CD4-positive, alpha-beta T cell (primary cell): Measurements from ENCODE around the gene SLC6A15. TPM values are rescaled to one million over a fixed set of nuclear protein-coding genes. Genes with fewer than 3 reads are reported as not detected.

Source experiments
- ATAC-seq: fragments of 200-7000 bp; cut with Tn5 transposase; one replicate; pipeline ENCODE4 v1.10.0; 2022; ENCODE audit warnings: mild to moderate bottlenecking; ENCODE audit not compliant: poor library complexity
- CTCF ChIA-PET: fragments of 350-600 bp; sonication (Branson Sonifier 250); formaldehyde crosslinking; loops from one replicate; lab custom pipeline; 2021; ENCODE audit warnings: antibody characterized with exemption, inconsistent platforms; lab: Charles Lee
- POLR2A ChIA-PET: fragments of 350-600 bp; sonication (Branson Sonifier 250); formaldehyde crosslinking; loops from one replicate; lab custom pipeline; 2021; ENCODE audit warnings: antibody characterized with exemption, inconsistent platforms; lab: Charles Lee
- DNase-seq, 14 experiments: peaks; one replicate each; pipeline ENCODE4 v3.0.0-alpha.2; 2013 to 2020; ENCODE audit warnings: mixed read lengths in 2 of 14
- H3K27ac ChIP-seq, 2 donors: one replicate each; pipeline versions ENCODE4 v1.5.1 to v1.7.0; 2013; ENCODE audit warnings: low read length in 2 of 2, low read depth in 1 of 2, mild to moderate bottlenecking in 1 of 2
- H3K27me3 ChIP-seq, 2 experiments: 1 replicate in 1 of 2; 2 replicates in 1 of 2; pipeline versions ENCODE4 v1.6.1 to v1.7.0; 2013; ENCODE audit warnings: low read length in 2 of 2, control low read depth in 1 of 2, mild to moderate bottlenecking in 1 of 2, moderate library complexity in 1 of 2; ENCODE audit not compliant: insufficient read depth in 2 of 2, control insufficient read depth in 1 of 2
- H3K36me3 ChIP-seq: one replicate; pipeline ENCODE4 v1.6.1; 2013; ENCODE audit warnings: low read length, control low read depth; ENCODE audit not compliant: insufficient read depth
- H3K4me1 ChIP-seq: one replicate; pipeline ENCODE4 v1.6.1; 2013; ENCODE audit warnings: low read length, control low read depth; ENCODE audit not compliant: insufficient read depth
- H3K4me3 ChIP-seq: one replicate; pipeline ENCODE4 v1.5.1; 2013; ENCODE audit warnings: mild to moderate bottlenecking, low read length, moderate library complexity
- H3K9me3 ChIP-seq, 2 experiments: 1 replicate in 1 of 2; 2 replicates in 1 of 2; pipeline versions ENCODE4 v1.6.1 to v1.7.0; 2013; ENCODE audit warnings: low read length in 2 of 2, mild to moderate bottlenecking in 2 of 2, control low read depth in 1 of 2, moderate library complexity in 1 of 2; ENCODE audit not compliant: control insufficient read depth in 1 of 2, insufficient read depth in 1 of 2
- H3K27ac Mint-ChIP-seq: one replicate; pipeline ENCODE4 v1.8.0; 2020; ENCODE audit warnings: mixed read lengths
- H3K27me3 Mint-ChIP-seq: one replicate; pipeline ENCODE4 v1.8.0; 2021; ENCODE audit warnings: mixed read lengths
- H3K36me3 Mint-ChIP-seq: one replicate; pipeline ENCODE4 v1.8.0; 2021; ENCODE audit warnings: low read depth, mixed read lengths
- H3K4me1 Mint-ChIP-seq: one replicate; pipeline ENCODE4 v1.8.0; 2021; ENCODE audit warnings: low read depth, mixed read lengths
- H3K4me3 Mint-ChIP-seq: one replicate; pipeline ENCODE4 v1.8.0; 2020; ENCODE audit warnings: mild to moderate bottlenecking, mixed read lengths
- H3K9me3 Mint-ChIP-seq: one replicate; pipeline ENCODE4 v1.8.0; 2020; ENCODE audit warnings: mixed read lengths
- intact Hi-C, 2 experiments: fragments of 100-400 bp; cut with DNase I in 1 of 2; cut with micrococcal nuclease in 1 of 2; formaldehyde crosslinking; loops; one replicate each; pipeline versions ENCODE4 v1.15.1 to v1.9.0; 2023 to 2025; cut with DNase I, micrococcal nuclease
- total RNA-seq, 174 experiments: library from RNA in 2 of 174; stranded (reverse) in 2 of 174; gene quantifications; one replicate each; pipeline ENCODE4 v1.2.3 and lab custom pipeline; 2021 to 2026
- TF ChIP-seq, protein P1 (sequence below): fragments of 200-600 bp; IDR thresholded peaks from one replicate; pipeline ENCODE4 v1.8.0; 2022; ENCODE audit warnings: antibody characterized with exemption, mild to moderate bottlenecking

The SLC6A15 gene
- total RNA-seq, 2 experiments from 2014 or later, result not detected

DNA sequence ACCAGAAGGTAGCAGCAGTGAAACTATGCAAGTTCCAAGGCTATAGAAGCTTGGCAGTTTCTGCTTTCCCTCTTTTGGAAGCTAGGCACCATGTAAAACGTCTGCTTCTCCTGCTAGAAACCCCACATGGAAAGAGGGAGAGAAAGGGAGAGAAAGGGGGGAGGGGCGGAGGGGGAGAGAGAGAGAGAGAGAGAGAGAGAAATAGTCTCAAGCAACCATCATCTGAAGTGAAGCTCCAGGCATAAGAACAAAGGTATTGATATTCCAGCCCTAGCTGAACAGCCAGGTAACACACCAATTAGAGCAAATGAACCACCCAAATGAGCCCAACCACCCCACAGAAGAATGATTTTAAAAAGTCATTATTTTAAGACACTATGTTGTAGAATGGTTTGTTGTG lies 8.5 kb downstream of the SLC6A15 start:
- intact Hi-C loops, result no loop called here
- Histone ChIP-seq H3K36me3 (no peaks in the 10 kb centered on the region), H3K27me3 (no peaks in the 10 kb centered on the region), H3K27ac (no peak overlapping the region), H3K9me3 (no peaks in the 10 kb centered on the region), H3K4me3 (no peak overlapping the region), H3K4me1 (no peaks in the 10 kb centered on the region)
- Mint-ChIP-seq H3K36me3 (no peaks in the 10 kb centered on the region), H3K9me3 (no peaks in the 10 kb centered on the region), H3K4me1 (no peaks in the 10 kb centered on the region), H3K27ac (no peak overlapping the region), H3K27me3 (peaks cover 11% of the 10 kb centered on the region), H3K4me3 (no peak overlapping the region)
- ChIA-PET POLR2A (no interaction called here), CTCF (no interaction called here)
- DNase-seq (no peak), ATAC-seq (no peak)
- TF ChIP-seq, protein P1, sequence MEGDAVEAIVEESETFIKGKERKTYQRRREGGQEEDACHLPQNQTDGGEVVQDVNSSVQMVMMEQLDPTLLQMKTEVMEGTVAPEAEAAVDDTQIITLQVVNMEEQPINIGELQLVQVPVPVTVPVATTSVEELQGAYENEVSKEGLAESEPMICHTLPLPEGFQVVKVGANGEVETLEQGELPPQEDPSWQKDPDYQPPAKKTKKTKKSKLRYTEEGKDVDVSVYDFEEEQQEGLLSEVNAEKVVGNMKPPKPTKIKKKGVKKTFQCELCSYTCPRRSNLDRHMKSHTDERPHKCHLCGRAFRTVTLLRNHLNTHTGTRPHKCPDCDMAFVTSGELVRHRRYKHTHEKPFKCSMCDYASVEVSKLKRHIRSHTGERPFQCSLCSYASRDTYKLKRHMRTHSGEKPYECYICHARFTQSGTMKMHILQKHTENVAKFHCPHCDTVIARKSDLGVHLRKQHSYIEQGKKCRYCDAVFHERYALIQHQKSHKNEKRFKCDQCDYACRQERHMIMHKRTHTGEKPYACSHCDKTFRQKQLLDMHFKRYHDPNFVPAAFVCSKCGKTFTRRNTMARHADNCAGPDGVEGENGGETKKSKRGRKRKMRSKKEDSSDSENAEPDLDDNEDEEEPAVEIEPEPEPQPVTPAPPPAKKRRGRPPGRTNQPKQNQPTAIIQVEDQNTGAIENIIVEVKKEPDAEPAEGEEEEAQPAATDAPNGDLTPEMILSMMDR, result no peak

DNA sequence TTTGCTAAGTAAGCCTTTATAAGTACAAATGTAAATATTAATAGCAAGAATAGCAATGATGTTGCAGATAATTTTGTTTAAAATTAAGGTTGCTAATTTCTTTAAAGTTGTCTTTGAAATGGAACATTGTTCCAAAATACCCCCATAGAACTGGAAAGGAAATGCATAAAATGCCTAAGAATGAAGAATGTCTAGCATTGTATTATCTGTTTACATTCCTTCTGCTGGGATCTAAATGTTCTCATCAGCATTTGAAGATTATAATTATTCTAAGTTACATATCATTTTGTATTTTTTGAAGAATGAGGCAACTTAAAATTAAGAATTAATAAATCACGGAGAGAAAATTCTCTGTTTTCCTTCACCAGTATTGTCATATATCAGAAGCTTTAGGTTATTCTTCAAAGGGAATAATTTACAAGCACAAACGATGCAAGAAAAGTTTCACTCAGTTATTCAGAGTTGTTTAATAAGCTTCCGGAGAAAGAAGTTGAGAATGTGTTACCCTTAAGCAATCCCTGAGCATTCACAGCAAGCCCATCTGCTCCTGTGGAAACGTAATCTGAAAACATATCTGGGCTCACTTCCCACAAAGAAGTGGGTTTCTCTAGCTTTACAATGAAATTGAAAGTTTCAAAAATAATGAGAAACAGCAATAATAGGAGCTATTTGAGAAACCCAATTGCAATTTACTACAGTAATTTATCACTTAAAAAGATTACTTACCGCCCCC lies 21.3 kb downstream of the SLC6A15 start:
- Mint-ChIP-seq H3K4me3 (no peak overlapping the region), H3K4me1 (no peaks in the 10 kb centered on the region), H3K27me3 (no peaks in the 10 kb centered on the region), H3K27ac (no peak overlapping the region), H3K36me3 (no peaks in the 10 kb centered on the region), H3K9me3 (peaks cover 2% of the 10 kb centered on the region)
- TF ChIP-seq, protein P1, result no peak
- intact Hi-C loops, result no loop called here
- Histone ChIP-seq H3K27ac (no peak overlapping the region), H3K4me3 (no peak overlapping the region), H3K27me3 (no peaks in the 10 kb centered on the region), H3K36me3 (no peaks in the 10 kb centered on the region), H3K9me3 (no peaks in the 10 kb centered on the region), H3K4me1 (no peaks in the 10 kb centered on the region)
- ATAC-seq (no peak), DNase-seq (no peak)
- ChIA-PET POLR2A (no interaction called here), CTCF (no interaction called here)

DNA sequence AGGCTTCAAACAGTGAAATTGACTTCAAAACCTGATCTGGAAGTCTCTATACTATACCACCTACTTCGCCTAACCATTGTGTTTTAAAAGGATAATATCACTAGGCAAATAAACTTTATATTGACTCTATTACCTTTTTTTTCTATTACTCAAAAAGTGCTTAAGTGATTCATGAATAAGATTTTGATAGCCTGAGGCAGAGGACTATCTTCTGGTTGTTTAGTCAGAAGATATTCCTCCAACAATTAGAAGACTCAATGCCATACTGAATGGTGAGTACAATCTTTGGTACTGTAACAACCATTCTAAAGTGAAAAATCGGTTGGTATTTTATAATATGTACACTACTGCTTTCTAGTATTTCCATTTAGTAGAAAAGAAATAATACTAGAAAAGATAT lies 22.8 kb downstream of the SLC6A15 start:
- Mint-ChIP-seq H3K27me3 (no peaks in the 10 kb centered on the region), H3K27ac (no peak overlapping the region), H3K36me3 (no peaks in the 10 kb centered on the region), H3K9me3 (peaks cover 2% of the 10 kb centered on the region), H3K4me1 (no peaks in the 10 kb centered on the region), H3K4me3 (no peak overlapping the region)
- DNase-seq (no peak), ATAC-seq (no peak)
- intact Hi-C loops, result no loop called here
- H3K4me3 ChIP-seq, result no peak overlapping the region
- no peaks in the 10 kb centered on the region for H3K4me1 ChIP-seq
- no peaks in the 10 kb centered on the region for H3K36me3 ChIP-seq
- no peak overlapping the region for H3K27ac ChIP-seq
- no peaks in the 10 kb centered on the region for H3K9me3 ChIP-seq
- TF ChIP-seq, protein P1, result no peak
- ChIA-PET CTCF (no interaction called here), POLR2A (no interaction called here)
- H3K27me3 ChIP-seq, result no peaks in the 10 kb centered on the region
